ENCODE measurements around the gene SPRY4.

Gene SPRY4

GRCh38 chr5:142330026-142330425 lies 5.2 kb upstream of the SPRY4 start:
- TF ChIP-seq, protein P1, sequence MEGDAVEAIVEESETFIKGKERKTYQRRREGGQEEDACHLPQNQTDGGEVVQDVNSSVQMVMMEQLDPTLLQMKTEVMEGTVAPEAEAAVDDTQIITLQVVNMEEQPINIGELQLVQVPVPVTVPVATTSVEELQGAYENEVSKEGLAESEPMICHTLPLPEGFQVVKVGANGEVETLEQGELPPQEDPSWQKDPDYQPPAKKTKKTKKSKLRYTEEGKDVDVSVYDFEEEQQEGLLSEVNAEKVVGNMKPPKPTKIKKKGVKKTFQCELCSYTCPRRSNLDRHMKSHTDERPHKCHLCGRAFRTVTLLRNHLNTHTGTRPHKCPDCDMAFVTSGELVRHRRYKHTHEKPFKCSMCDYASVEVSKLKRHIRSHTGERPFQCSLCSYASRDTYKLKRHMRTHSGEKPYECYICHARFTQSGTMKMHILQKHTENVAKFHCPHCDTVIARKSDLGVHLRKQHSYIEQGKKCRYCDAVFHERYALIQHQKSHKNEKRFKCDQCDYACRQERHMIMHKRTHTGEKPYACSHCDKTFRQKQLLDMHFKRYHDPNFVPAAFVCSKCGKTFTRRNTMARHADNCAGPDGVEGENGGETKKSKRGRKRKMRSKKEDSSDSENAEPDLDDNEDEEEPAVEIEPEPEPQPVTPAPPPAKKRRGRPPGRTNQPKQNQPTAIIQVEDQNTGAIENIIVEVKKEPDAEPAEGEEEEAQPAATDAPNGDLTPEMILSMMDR (IDR thresholded peaks at IDR 0.05; ENCODE audit: low read depth, low read length), result no peak
- Histone ChIP-seq H3K9me3 (no peaks in the 10 kb centered on the region), H3K36me3 (no peaks in the 10 kb centered on the region), H3K4me3 (ENCODE audit: low read depth, low read length) (no peak overlapping the region), H3K27me3 (no peaks in the 10 kb centered on the region), H3K4me1 (peaks cover 13% of the 10 kb centered on the region)
- no peak for DNase-seq

GRCh38 chr5:142327111-142327842 lies 2.5 kb upstream of the SPRY4 start:
- no peaks in the 10 kb centered on the region for H3K27me3 ChIP-seq
- H3K4me3 ChIP-seq (ENCODE audit: low read depth, low read length), result no peak overlapping the region
- no peaks in the 10 kb centered on the region for H3K9me3 ChIP-seq
- peaks cover 13% of the 10 kb centered on the region for H3K4me1 ChIP-seq
- TF ChIP-seq, protein P1 (IDR thresholded peaks at IDR 0.05; ENCODE audit: low read depth, low read length), result no peak
- DNase-seq, result no peak
- no peaks in the 10 kb centered on the region; the same call in none of the 2 replicates for H3K36me3 ChIP-seq

- Histone ChIP-seq H3K27me3 (no peaks in the 10 kb centered on the region), H3K36me3 (no peaks in the 10 kb centered on the region; the same call in none of the 2 replicates), H3K9me3 (no peaks in the 10 kb centered on the region), H3K4me1 (peaks cover 13% of the 10 kb centered on the region), H3K4me3 (ENCODE audit: low read depth, low read length) (peak overlapping the region; percentile 100)
- TF ChIP-seq, protein P1 (IDR thresholded peaks at IDR 0.05; ENCODE audit: low read depth, low read length), result no peak
- DNase-seq, result no peak
These were observed 1.7 kb upstream of the SPRY4 start for GRCh38 chr5:142326480-142326938.

GRCh38 chr5:142325725-142326479 lies 1.1 kb upstream of the SPRY4 start:
- no peaks in the 10 kb centered on the region for H3K9me3 ChIP-seq
- no peaks in the 10 kb centered on the region; the same call in none of the 2 replicates for H3K36me3 ChIP-seq
- DNase-seq, result peak; percentile 94
- no peaks in the 10 kb centered on the region for H3K27me3 ChIP-seq
- TF ChIP-seq, protein P1 (IDR thresholded peaks at IDR 0.05; ENCODE audit: low read depth, low read length), result no peak
- peaks cover 13% of the 10 kb centered on the region for H3K4me1 ChIP-seq
- H3K4me3 ChIP-seq (ENCODE audit: low read depth, low read length), result peak overlapping the region; percentile 100

- Histone ChIP-seq H3K36me3 (peaks cover 3% of the 10 kb centered on the region), H3K9me3 (no peaks in the 10 kb centered on the region), H3K4me3 (ENCODE audit: low read depth, low read length) (peak overlapping the region; percentile 100), H3K27me3 (no peaks in the 10 kb centered on the region), H3K4me1 (peaks cover 13% of the 10 kb centered on the region)
- DNase-seq, result no peak
- TF ChIP-seq, protein P1 (IDR thresholded peaks at IDR 0.05; ENCODE audit: low read depth, low read length), result no peak; the same call in 1 of the 2 replicates
These were observed 518 bp downstream of the SPRY4 start for GRCh38 chr5:142324136-142324870.

Measured in BE2C (cell line).